ENCODE results near the gene FAM20A. TPM values are rescaled to one million over a fixed set of nuclear protein-coding genes. Genes with fewer than 3 reads are reported as not detected.

FAM20A gene
- polyA plus RNA-seq, 3 donors, result 10.6 to 19.2 (median 14.8) TPM

DNA sequence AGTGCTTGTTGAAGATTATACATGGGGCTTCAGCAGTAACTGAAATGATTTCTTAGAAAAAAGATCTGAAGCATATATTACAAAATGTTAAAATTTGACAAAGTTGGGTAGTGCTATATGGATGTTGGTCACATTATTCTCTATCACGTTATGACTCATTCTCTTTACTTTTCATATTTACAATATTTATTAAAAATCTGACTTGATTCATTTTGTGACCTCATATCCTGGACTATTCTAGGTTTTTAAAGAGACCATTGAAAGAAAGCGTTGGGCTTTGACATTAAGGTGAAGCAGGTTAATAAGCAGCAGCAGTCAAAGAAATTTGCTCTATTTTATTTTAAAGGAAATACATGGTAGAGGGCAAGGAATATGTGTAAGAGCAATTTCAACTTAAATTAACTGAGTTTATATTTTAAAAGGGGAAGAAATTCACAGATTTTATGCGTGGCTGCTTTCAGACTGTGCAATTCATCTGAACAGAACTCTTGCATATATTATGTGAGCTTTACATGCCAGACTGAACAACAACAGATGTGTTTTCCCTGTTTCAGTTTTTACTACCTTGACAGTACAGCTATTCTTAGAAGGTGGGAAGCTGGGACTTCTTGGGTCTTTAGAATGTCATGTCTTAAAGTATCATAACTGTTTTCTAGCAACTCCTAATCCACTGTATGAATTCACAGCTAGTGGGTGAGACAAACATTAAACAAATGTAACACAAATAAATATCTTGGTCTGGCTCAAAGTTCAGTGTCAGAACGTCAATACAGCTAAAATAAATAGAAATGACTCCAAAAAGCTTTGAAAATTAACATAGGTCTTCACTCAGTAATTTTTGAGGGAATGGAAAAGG is 10.4 kb upstream of the FAM20A start:
- DNase-seq, result no peak

DNA sequence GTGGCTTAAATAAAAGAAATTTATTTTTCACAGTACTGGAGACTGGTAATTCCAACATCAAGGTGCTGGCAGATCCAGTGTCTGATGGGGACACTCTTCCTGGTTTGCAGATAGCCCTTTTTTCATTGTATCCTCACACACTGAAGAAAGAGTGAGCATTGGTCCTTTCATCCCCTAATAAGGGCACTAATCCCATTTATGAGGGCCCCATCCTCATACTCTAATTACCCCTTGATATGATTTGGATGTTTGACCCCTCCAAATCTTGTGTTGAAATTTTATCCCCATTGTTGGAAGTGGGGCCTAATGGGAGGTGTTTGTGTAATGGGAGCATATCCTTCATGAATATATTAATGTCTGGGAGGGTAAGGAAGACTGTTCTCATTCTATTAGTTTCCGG is 9.4 kb upstream of the FAM20A start:
- no peak for DNase-seq

GRCh38 chr17:68608515-68609130 is 7.5 kb upstream of the FAM20A start:
- DNase-seq, result no peak

GRCh38 chr17:68606451-68607307 is 5.5 kb upstream of the FAM20A start:
- no peak for DNase-seq

GRCh38 chr17:68605914-68606313 is 4.7 kb upstream of the FAM20A start:
- no peak for DNase-seq

DNA sequence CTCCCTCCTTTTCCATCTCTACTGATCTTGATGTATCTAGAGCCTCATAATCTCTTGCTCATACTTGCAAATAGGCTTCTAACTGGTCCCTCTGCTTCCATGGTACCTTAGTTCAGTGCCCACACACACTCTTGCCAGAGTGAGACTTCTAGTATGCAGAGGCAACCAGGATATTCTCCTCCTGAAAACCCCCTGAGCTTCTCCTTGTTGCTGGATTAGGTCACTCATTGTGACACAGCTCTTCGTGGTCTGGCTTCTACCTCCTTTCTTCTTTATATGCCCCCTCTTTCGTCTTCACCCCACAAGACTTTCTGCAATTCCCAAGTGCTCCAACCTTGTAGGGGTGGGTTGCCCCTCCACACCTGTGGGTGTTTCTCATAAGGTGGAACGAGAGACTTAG is 2.5 kb upstream of the FAM20A start:
- DNase-seq, result no peak

DNA sequence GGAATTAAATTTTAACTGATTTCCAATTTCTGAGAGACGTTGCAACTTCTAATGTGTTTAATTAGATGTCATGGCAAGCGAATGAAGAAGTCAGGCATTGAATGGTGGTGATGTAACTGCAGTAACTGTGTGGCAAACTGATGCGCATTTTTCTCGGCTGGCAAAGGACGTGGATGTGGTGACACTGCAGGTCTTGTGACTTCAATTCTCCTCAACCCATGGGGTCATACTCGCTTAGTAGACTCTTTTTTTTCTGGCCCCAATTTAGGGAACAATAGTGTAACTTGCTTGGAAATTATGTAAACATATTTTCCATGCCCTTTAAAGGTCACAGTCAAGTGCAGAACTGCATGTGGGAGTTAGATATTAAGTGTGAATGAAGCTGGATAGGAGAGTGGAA is 1.9 kb upstream of the FAM20A start:
- DNase-seq, result no peak

GRCh38 chr17:68602289-68602688 is 1.1 kb upstream of the FAM20A start:
- DNase-seq, result no peak

GRCh38 chr17:68601565-68602288 is 560 bp upstream of the FAM20A start:
- no peak for DNase-seq

GRCh38 chr17:68600067-68600930 is 868 bp downstream of the FAM20A start:
- DNase-seq, result peak; percentile 61

DNA sequence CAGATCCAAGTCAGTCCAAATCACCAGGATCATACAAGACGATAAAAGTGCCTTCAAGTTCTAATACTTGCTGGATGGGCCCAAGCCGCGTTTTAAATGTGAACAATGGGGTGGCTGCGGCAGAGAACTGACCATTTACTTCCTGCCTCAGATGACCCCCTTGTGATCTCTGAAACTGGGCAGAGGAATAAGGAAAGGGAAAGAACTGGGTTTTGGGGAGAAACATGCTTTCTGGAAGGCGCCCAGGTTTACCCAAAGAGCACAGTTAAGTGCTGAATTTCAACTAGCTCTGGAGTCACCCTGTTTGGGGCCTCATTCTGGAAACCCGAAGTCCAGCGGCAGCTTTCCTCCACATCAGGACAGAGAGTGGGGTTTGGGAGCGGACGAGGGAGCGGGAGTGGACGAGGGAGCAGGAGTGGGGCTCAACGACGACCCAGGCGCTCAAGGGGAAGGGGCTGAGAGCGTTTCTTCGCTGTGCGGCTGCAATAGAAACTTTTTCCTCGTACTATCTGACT is 1.6 kb downstream of the FAM20A start:
- DNase-seq, result no peak

DNA sequence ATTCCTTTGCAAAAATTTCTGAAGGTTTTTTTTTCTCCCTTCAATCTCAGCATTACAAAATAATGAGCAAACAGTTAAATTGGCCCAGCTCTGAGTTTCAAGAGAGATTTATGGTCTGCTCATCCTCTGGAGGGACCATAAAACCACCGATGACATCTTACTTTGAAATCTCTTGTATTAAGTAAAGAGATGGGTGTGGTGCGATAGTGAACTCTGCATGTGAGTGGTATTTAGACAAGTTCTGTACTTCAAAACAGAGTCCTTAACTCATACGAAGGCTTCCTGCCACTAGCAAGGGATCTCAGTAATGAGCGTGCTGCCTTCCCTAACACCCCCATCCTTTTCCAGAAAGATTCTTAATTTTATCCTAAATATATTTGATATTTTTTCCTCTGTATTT is 2.1 kb downstream of the FAM20A start:
- no peak for DNase-seq

DNA sequence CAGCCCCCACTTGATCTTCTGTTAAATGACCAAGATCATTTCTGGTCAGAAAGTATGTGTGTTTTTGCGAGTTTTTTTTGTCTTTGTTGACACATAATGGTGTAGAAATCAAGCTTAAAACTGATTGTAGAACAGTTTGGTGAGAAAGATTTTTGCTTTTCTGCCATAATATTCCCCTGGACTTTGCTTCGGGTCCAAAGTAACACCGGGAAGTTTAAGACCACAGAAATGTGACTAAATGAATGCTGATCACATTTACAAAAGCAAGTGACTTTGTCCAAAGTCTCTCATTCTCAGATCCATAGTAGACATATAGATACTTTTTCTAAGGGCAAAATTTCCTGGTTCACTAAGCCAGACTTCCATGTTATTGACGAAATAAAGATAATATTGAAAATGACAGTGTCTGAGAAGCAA is 2.6 kb downstream of the FAM20A start:
- DNase-seq, result no peak

GRCh38 chr17:68598074-68598473 is 3.1 kb downstream of the FAM20A start:
- DNase-seq, result no peak

GRCh38 chr17:68596411-68596945 is 4.7 kb downstream of the FAM20A start:
- no peak for DNase-seq

DNA sequence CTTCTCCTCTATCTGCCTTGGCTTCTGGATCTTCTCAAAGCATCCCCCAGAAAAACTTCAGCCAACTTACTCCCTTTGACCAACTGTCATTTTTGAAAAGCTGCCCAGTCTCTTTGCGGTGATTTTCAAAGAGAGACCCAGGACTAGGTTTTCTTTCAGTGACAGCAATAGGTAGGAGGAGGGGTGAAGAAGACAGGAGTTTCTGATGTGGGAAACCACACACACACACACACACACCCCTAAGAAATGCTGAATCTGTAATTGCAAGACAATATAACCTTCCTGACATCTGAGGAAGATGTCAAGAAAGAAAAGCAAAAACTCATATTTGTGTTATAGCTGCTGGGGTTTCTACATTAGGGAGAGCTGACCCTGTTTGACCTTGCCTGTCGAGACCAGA is 5.2 kb downstream of the FAM20A start:
- DNase-seq, result no peak

- DNase-seq, result no peak
These were observed 5.7 kb downstream of the FAM20A start for GRCh38 chr17:68595496-68595895.

DNA sequence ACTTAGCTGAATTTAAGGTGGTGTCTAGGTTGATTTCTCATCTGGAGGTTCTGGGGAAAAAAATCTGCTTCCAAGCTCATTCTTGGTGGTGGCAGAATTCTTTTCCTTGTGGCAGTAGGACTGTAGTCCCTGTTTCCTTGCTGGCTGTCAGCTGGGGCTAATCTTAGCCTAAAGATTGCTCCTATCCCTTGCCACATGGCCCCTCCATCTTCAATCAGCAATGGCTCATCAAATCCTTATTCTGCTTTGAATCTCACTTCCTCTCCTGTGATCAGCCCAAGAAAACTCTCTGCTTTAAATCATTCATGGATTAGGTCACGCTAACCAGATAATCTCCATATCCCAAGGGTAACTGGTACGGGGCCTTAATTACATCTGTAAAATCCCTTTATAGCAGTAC is 6.6 kb downstream of the FAM20A start:
- no peak for DNase-seq

DNA sequence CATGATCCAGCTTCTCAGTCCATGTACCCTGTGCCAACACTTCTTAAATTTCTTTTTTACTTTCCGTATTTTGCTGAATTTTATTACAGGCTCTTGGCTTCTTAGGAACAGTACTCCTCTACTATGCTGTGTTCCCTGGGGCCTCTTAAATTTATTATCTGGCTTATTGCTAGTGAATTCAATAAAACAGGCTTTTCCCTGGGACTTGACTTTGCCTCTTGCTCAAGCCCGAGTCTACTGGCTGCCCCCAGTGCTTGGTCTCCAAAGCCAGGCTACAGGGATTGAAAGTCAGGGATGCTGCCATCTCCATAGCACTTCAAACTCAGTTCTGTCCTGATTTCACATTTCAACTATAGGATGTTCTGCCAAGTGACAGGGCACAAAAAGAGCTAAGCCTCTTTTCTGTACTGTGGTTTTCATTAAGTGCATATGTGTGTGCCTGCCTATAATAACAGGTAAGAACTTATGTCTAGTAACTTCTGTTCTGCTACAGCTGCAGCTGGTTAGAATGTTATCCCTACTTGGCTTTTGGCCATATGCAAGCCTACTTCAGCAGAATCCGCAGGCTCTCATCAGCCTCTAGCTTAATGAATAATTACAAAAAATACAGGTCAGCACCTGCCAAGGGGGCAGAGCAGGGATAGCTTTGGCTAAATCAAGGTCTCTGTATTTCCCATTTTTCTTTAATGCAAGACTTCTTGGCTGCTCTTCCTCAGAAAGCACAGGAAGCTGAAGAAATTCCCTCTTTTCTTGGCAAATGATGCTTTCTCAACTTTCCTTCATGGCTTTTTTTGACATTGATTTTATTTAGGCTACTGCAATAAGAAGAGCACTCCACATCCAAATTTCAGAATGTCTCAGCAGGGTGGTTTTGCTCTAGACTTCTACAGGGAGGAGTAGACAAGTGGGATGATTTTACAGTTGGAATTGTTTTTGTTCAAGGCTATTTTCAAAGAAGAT is 8.2 kb downstream of the FAM20A start:
- no peak for DNase-seq
